H1 (cell line): ENCODE data around the gene ABCD2. TPM values are rescaled to one million over a fixed set of nuclear protein-coding genes. Genes with fewer than 3 reads are reported as not detected.

Experiments used
- CTCF ChIA-PET: fragments of 300-600 bp; sonication (Branson Sonifier 250); formaldehyde crosslinking; loops from one replicate; lab custom pipeline; 2021; ENCODE audit not compliant: partially characterized antibody; lab: Charles Lee
- POLR2A ChIA-PET: fragments of 300-600 bp; sonication (Branson Sonifier 250); formaldehyde crosslinking; loops from one replicate; lab custom pipeline; 2021; ENCODE audit warnings: inconsistent platforms; ENCODE audit not compliant: partially characterized antibody; lab: Charles Lee
- DNase-seq, 2 experiments: peaks; one replicate each; pipeline versions ENCODE4 v3.0.0 to v3.0.0-alpha.2; 2010 to 2022; ENCODE audit warnings: low spot score in 2 of 2, low read depth in 1 of 2, mixed read lengths in 1 of 2
- FAIRE-seq: peaks from 2 replicates; lab custom pipeline; 2011; peaks lifted over from hg19 to GRCh38; lab: Jason Lieb, UNC
- H2AFZ ChIP-seq: 2 replicates; pipeline ENCODE4 v1.8.1; 2012; ENCODE audit warnings: low read length, inconsistent platforms
- H2AK5ac ChIP-seq: 2 replicates; pipeline ENCODE4 v1.6.1; 2013; ENCODE audit warnings: low read depth, low read length
- H2BK120ac ChIP-seq: replicated peaks from 2 replicates; pipeline ENCODE3; 2013; ENCODE audit warnings: low read depth, low read length, inconsistent platforms
- H2BK12ac ChIP-seq: 2 replicates; pipeline ENCODE4 v1.6.1; 2013; ENCODE audit warnings: low read depth, low read length
- H2BK15ac ChIP-seq: 2 replicates; pipeline ENCODE4 v1.6.1; 2013; ENCODE audit warnings: low read length
- H2BK20ac ChIP-seq: 2 replicates; pipeline ENCODE4 v1.6.1; 2013; ENCODE audit warnings: low read length
- H2BK5ac ChIP-seq: 2 replicates; pipeline ENCODE4 v1.6.1; 2013; ENCODE audit warnings: low read depth, low read length
- H3K14ac ChIP-seq: 2 replicates; pipeline ENCODE4 v1.6.1; 2013; ENCODE audit warnings: inconsistent platforms; ENCODE audit not compliant: insufficient read length
- H3K18ac ChIP-seq: 2 replicates; pipeline ENCODE4 v1.6.1; 2013; ENCODE audit warnings: low read length; ENCODE audit errors: extremely low read depth
- H3K23ac ChIP-seq: 2 replicates; pipeline ENCODE4 v1.6.1; 2013; ENCODE audit warnings: inconsistent platforms; ENCODE audit not compliant: insufficient read length
- H3K23me2 ChIP-seq: 2 replicates; pipeline ENCODE4 v1.6.1; 2013; ENCODE audit warnings: low read depth, low read length
- H3K27ac ChIP-seq: 2 replicates; pipeline ENCODE4 v1.6.1; 2011; ENCODE audit warnings: low read depth, low read length, inconsistent platforms
- H3K27me3 ChIP-seq, 4 experiments: replicated peaks in 1 of 4; 1 replicate in 1 of 4; 2 replicates in 3 of 4; pipeline versions ENCODE4 v1.6.1 to v1.8.1; 2011 to 2013; ENCODE audit warnings: low read length in 3 of 4, mild to moderate bottlenecking in 3 of 4, inconsistent platforms in 2 of 4, mixed read lengths in 2 of 4, moderate library complexity in 1 of 4; ENCODE audit not compliant: control insufficient read depth in 3 of 4, insufficient read depth in 3 of 4; ENCODE audit errors: extremely low read depth in 1 of 4
- H3K36me3 ChIP-seq, 4 experiments: 2 replicates each; pipeline versions ENCODE4 v1.6.1 to v1.8.1; 2011 to 2013; ENCODE audit warnings: mild to moderate bottlenecking in 4 of 4, low read length in 3 of 4, moderate library complexity in 2 of 4, control low read depth in 1 of 4, inconsistent platforms in 1 of 4; ENCODE audit not compliant: insufficient read depth in 4 of 4, control insufficient read depth in 2 of 4
- H3K4ac ChIP-seq: replicated peaks from 2 replicates; pipeline ENCODE3; 2013; ENCODE audit warnings: low read length, low read depth, mixed read lengths, inconsistent platforms; ENCODE audit not compliant: insufficient read length
- H3K4me1 ChIP-seq, 4 experiments: replicated peaks in 1 of 4; 1 replicate in 1 of 4; 2 replicates in 3 of 4; pipeline versions ENCODE4 v1.6.1 to v1.8.1; 2011 to 2013; ENCODE audit warnings: low read length in 3 of 4, inconsistent platforms in 2 of 4, mixed read lengths in 1 of 4; ENCODE audit not compliant: insufficient read depth in 4 of 4, control insufficient read depth in 3 of 4
- H3K4me2 ChIP-seq, 2 experiments: 2 replicates each; pipeline versions ENCODE4 v1.6.1 to v1.8.1; 2011 to 2013; ENCODE audit warnings: low read depth in 2 of 2, low read length in 2 of 2, control low read depth in 1 of 2, inconsistent platforms in 1 of 2, mild to moderate bottlenecking in 1 of 2; ENCODE audit not compliant: insufficient read depth in 1 of 2
- H3K4me3 ChIP-seq, 4 experiments: fragments of 200-600, 300-600 bp in 1 of 4; sonication (generic), shearing (Covaris generic), sonication (Bioruptor Twin) in 1 of 4; 2 replicates each; pipeline versions ENCODE4 v1.5.1 to v1.8.1; 2011 to 2016; ENCODE audit warnings: low read length in 4 of 4, low read depth in 3 of 4, control low read depth in 2 of 4, inconsistent platforms in 2 of 4, mild to moderate bottlenecking in 2 of 4, mixed read lengths in 1 of 4, moderate library complexity in 1 of 4; ENCODE audit not compliant: insufficient read depth in 2 of 4; ENCODE audit errors: extremely low read depth in 1 of 4
- H3K56ac ChIP-seq: replicated peaks from 2 replicates; pipeline ENCODE3; 2013; ENCODE audit warnings: low read depth, mild to moderate bottlenecking, mixed read lengths, low read length, inconsistent platforms; ENCODE audit not compliant: insufficient read length
- H3K79me1 ChIP-seq: 2 replicates; pipeline ENCODE4 v1.6.1; 2013; ENCODE audit warnings: low read depth, low read length, control low read depth
- H3K79me2 ChIP-seq, 2 experiments: 2 replicates each; pipeline versions ENCODE4 v1.6.1 to v1.8.1; 2012 to 2013; ENCODE audit warnings: low read length in 2 of 2, mild to moderate bottlenecking in 2 of 2, inconsistent platforms in 1 of 2; ENCODE audit not compliant: insufficient read depth in 2 of 2, control insufficient read depth in 1 of 2
- H3K9ac ChIP-seq, 4 experiments: replicated peaks in 1 of 4; 1 replicate in 1 of 4; 2 replicates in 3 of 4; pipeline versions ENCODE4 v1.6.1 to v1.8.1; 2011 to 2013; ENCODE audit warnings: low read depth in 3 of 4, low read length in 3 of 4, control low read depth in 2 of 4, mild to moderate bottlenecking in 2 of 4, moderate library complexity in 2 of 4, inconsistent platforms in 1 of 4; ENCODE audit errors: extremely low read depth in 1 of 4
- H3K9me3 ChIP-seq, 2 experiments: 2 replicates each; pipeline versions ENCODE4 v1.6.1 to v1.8.1; 2012 to 2013; ENCODE audit warnings: mild to moderate bottlenecking in 2 of 2, moderate library complexity in 2 of 2, control low read depth in 1 of 2, inconsistent platforms in 1 of 2, low read depth in 1 of 2, low read length in 1 of 2, mixed read lengths in 1 of 2; ENCODE audit not compliant: insufficient read depth in 2 of 2
- H4K20me1 ChIP-seq, 2 experiments: replicated peaks in 1 of 2; 2 replicates each; pipeline versions ENCODE3 to v1.8.1; 2011 to 2013; ENCODE audit warnings: inconsistent platforms in 2 of 2, low read length in 2 of 2, mild to moderate bottlenecking in 1 of 2; ENCODE audit not compliant: insufficient read depth in 2 of 2, control insufficient read depth in 1 of 2
- H4K5ac ChIP-seq: 2 replicates; pipeline ENCODE4 v1.6.1; 2013; ENCODE audit warnings: low read length, low read depth, mixed read lengths, inconsistent platforms; ENCODE audit not compliant: insufficient read length
- H4K8ac ChIP-seq: 2 replicates; pipeline ENCODE4 v1.8.0; 2013; ENCODE audit warnings: mild to moderate bottlenecking, moderate library complexity, low read length, inconsistent platforms; ENCODE audit not compliant: insufficient read depth; ENCODE audit errors: extremely low read depth
- H4K91ac ChIP-seq: replicated peaks from 2 replicates; pipeline ENCODE3; 2013; ENCODE audit warnings: low read length, mixed read lengths, inconsistent platforms; ENCODE audit not compliant: insufficient read length
- CHD1 ChIP-seq: IDR thresholded peaks from 2 replicates; pipeline ENCODE4 v1.6.1; 2012; ENCODE audit warnings: low read depth, low read length, improper control_type of control experiment
- RBBP5 ChIP-seq: IDR thresholded peaks from 2 replicates; pipeline ENCODE4 v1.7.1; 2012; ENCODE audit warnings: low read depth, mild to moderate bottlenecking, inconsistent platforms, low read length, moderate library complexity, borderline replicate concordance
- SP1 ChIP-seq: IDR thresholded peaks from 2 replicates; pipeline ENCODE4 v1.6.1; 2011; ENCODE audit warnings: low read depth, low read length
- SP4 ChIP-seq: IDR thresholded peaks from 2 replicates; pipeline ENCODE4 v1.6.1; 2012; ENCODE audit warnings: low read length, inconsistent platforms
- SRF ChIP-seq: IDR thresholded peaks from 2 replicates; pipeline ENCODE4 v1.6.1; 2011; ENCODE audit warnings: mild to moderate bottlenecking, low read depth, low read length, moderate library complexity
- WGBS, 2 experiments: shearing (Covaris generic) in 1 of 2; methylation state at CpG; one replicate each; pipeline versions ENCODE4 v1.1.6 to v1.1.7; 2013 to 2015; ENCODE audit warnings: low lambda C conversion rate in 2 of 2, mixed read lengths in 2 of 2, inconsistent platforms in 1 of 2, low coverage in 1 of 2, missing lambda C conversion rate in 1 of 2; ENCODE audit not compliant: insufficient replicate concordance in 2 of 2, insufficient coverage in 1 of 2, insufficient read length in 1 of 2; ENCODE audit errors: extremely low coverage in 1 of 2, missing lambda C conversion rate in 1 of 2; 5-methylcytosine and 5-hydroxymethylcytosine counted together
- polyA plus RNA-seq, 7 experiments: library from polyadenylated mRNA; depleted of rRNA in 3 of 7; stranded (reverse) in 5 of 7; unstranded in 2 of 7; fragments of >200 nt in 5 of 7; fragments of 200-250 nt in 2 of 7; gene quantifications; 1 replicate in 5 of 7; 2 replicates in 1 of 7; 4 replicates in 1 of 7; pipeline versions ENCODE4 v1.2.1 to v1.2.3, GENCODE V29; 2011 to 2013; ENCODE audit warnings: missing spikeins in 2 of 7, mixed read lengths in 2 of 7
- total RNA-seq: library from RNA; stranded (reverse); fragmentation: NEBNext Ultra II Directional; extraction: Animal tissue kit (Norgen Biotek cat#: 25700); gene quantifications from 2 replicates; pipeline ENCODE4 v1.2.1, GENCODE V29; 2021
- TF ChIP-seq, protein P1 (sequence below): IDR thresholded peaks from 2 replicates; pipeline ENCODE4 v1.6.1; 2012; ENCODE audit warnings: inconsistent platforms
- TF ChIP-seq, protein P2 (sequence below): IDR thresholded peaks from 2 replicates; pipeline ENCODE4 v1.6.1; 2012; ENCODE audit warnings: inconsistent platforms

ABCD2 gene
- total and polyA plus RNA-seq, 2 of the 8 experiments (the other 6 are each of a cell fraction or from before 2014, with no cell fraction given), result not detected

DNA sequence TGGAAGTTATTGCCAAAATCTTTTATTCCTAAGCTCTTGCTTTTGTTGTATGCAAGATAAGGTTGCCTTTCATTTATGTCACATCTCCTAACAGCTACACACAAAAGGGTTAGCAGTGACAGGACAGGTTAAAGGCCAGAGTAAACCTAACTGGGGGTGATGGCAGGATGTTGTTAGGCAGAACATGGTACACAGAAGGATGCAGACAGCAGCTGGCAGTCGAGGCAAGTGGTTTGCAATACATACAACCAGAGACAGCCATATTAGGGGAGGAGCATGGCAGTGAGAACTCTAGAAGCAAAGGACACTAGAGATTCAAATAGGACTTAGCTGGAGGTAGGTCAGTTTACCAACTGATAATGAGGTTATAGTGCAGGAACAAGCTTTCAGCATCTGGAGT, 2.7 kb upstream of the ABCD2 start:
- Histone ChIP-seq H3K79me2 (no peaks in the 10 kb centered on the region), H3K27ac (no peak overlapping the region), H4K5ac (no peak overlapping the region), H3K4me3 (no peak overlapping the region), H3K23ac (no peak overlapping the region), H2BK15ac (no peak overlapping the region), H3K4me1 (peaks cover 0 to 2% (median 0%) of the 10 kb centered on the region in 4 experiments; a peak in 1 of 7 replicates), H2AFZ (no peak overlapping the region), H2AK5ac (no peak overlapping the region), H3K23me2 (peaks cover 6% of the 10 kb centered on the region), H2BK12ac (no peak overlapping the region), H3K4me2 (no peak overlapping the region), H3K79me1 (no peaks in the 10 kb centered on the region), H3K18ac (no peak overlapping the region), H4K20me1 (no peaks in the 10 kb centered on the region), H3K9me3 (no peaks in the 10 kb centered on the region), H3K4ac (no peak overlapping the region), H4K91ac (no peak overlapping the region), H3K9ac (no peak overlapping the region), H3K36me3 (no peaks in the 10 kb centered on the region), H4K8ac (no peak overlapping the region), H2BK5ac (no peak overlapping the region), H2BK20ac (no peak overlapping the region), H3K27me3 (peaks cover 0 to 4% (median 0%) of the 10 kb centered on the region in 4 experiments; a peak in 1 of 7 replicates), H3K14ac (no peak overlapping the region), H3K56ac (no peak overlapping the region), H2BK120ac (no peak overlapping the region)
- DNase-seq (no peak), FAIRE-seq (no peak)
- POLR2A ChIA-PET, result no interaction called here
- WGBS, 2 experiments, result 88% methylated on average over 1 of the region's 1 CpG; no CpG with 5 or more reads in 1 of the 2 experiments
- CTCF ChIA-PET, result no interaction called here
- TF ChIP-seq, protein P1, sequence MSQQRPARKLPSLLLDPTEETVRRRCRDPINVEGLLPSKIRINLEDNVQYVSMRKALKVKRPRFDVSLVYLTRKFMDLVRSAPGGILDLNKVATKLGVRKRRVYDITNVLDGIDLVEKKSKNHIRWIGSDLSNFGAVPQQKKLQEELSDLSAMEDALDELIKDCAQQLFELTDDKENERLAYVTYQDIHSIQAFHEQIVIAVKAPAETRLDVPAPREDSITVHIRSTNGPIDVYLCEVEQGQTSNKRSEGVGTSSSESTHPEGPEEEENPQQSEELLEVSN, result no peak
- TF ChIP-seq CHD1 (no peak), RBBP5 (no peak), SP4 (no peak), SP1 (no peak), SRF (no peak)
- TF ChIP-seq, protein P2, sequence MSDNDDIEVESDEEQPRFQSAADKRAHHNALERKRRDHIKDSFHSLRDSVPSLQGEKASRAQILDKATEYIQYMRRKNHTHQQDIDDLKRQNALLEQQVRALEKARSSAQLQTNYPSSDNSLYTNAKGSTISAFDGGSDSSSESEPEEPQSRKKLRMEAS, result no peak
